ENCODE data around the gene SV2B. TPM values are rescaled to one million over a fixed set of nuclear protein-coding genes. Genes with fewer than 3 reads are reported as not detected.

SV2B gene
- total and polyA plus RNA-seq, 2 donors (not counting 3 experiments of a cell fraction or from before 2014, with no cell fraction given) = not detected

DNA sequence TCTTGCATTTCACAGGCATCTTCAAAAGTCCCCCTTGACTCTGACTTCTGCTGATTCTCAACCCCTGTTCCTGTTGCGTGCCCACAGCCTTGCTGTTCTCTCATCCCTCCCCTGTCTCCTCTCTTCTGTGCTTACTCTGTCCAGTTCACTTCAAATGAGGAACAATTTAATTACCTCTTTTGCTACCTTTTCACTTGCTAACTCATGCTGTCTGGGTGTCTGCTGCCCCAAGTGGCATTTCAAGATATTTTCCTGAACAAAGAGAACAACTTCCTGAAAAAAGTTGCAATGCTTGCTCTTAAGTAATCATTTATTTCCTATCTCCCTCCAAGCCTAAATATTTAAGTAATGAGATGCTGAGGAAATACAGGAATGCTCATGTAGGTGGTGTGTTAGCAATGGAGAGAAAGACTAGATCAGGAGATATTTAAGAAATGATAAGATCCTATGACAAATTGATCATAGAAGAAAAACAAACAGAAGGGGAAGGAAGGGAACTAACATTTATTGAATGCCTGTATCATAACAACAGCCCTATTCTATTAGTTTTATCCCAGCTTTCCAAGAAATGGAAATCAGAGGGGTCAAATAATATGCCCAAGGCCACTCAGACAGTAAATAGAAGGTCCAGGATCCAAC is 42.2 kb downstream of the SV2B start:
- Histone ChIP-seq H3K27me3 (ENCODE audit: control insufficient read depth in 2 of 2, insufficient read depth in 2 of 2, low read length in 2 of 2) (no peaks in the 10 kb centered on the region), H3K27ac (ENCODE audit: insufficient read depth, low read depth, low read length) (no peak overlapping the region), H4K20me1 (replicated peaks; ENCODE audit: control insufficient read depth, extremely low read depth, insufficient read depth, low read length) (no peaks in the 10 kb centered on the region), H3K4me3 (replicated peaks in 1 of 3; ENCODE audit: insufficient read depth in 1 of 3, low read depth in 1 of 3, low read length in 3 of 3) (no peak overlapping the region), H3K4me1 (ENCODE audit: control insufficient read depth, extremely low read depth, insufficient read depth, low read length) (no peaks in the 10 kb centered on the region), H3K79me2 (ENCODE audit: control insufficient read depth, insufficient read depth, low read length) (no peaks in the 10 kb centered on the region), H3K9me3 (replicated peaks; ENCODE audit: control insufficient read depth, insufficient read depth, low read length) (no peaks in the 10 kb centered on the region), H3K4me2 (ENCODE audit: insufficient read depth, low read length) (no peak overlapping the region), H3K36me3 (ENCODE audit: control insufficient read depth in 2 of 2, extremely low read depth in 1 of 2, insufficient read depth in 2 of 2, low read length in 2 of 2) (no peaks in the 10 kb centered on the region), H3K9me1 (replicated peaks; ENCODE audit: control insufficient read depth, extremely low read depth, insufficient read depth, low read length) (no peaks in the 10 kb centered on the region), H2AFZ (ENCODE audit: low read depth, low read length) (no peak overlapping the region), H3K9ac (replicated peaks; ENCODE audit: extremely low read depth, insufficient read depth, low read length) (no peak overlapping the region)
- DNase-seq (ENCODE audit: low read depth, low spot score) (peak; percentile 3), FAIRE-seq (peak; percentile 46)
- CTCF ChIA-PET = no interaction called here
- intact Hi-C loops (cut with micrococcal nuclease) (loop anchor here (5.0 kb wide), 1 partner anchor 310 kb away; no protein-coding TSS in a partner anchor), dilution Hi-C loops (cut with MboI; ENCODE audit: extremely low pct_ligation_motif_present, low sequenced_read_pairs) (no loop called here)
- POLR2A ChIA-PET = no interaction called here
- TF ChIP-seq GATA2 (IDR thresholded peaks at IDR 0.05; ENCODE audit: insufficient read depth, insufficient read length, low read depth, low read length) (no peak), JUN (IDR thresholded peaks at IDR 0.05; ENCODE audit: borderline replicate concordance, insufficient read depth, insufficient read length, low read depth) (no peak), EZH2 (IDR thresholded peaks at IDR 0.05; ENCODE audit: borderline replicate concordance, low read depth, low read length, severe bottlenecking) (no peak)
- TF ChIP-seq, protein P1, sequence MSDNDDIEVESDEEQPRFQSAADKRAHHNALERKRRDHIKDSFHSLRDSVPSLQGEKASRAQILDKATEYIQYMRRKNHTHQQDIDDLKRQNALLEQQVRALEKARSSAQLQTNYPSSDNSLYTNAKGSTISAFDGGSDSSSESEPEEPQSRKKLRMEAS (IDR thresholded peaks at IDR 0.05; ENCODE audit: insufficient read depth, insufficient read length) = no peak
- TF ChIP-seq, protein P2, sequence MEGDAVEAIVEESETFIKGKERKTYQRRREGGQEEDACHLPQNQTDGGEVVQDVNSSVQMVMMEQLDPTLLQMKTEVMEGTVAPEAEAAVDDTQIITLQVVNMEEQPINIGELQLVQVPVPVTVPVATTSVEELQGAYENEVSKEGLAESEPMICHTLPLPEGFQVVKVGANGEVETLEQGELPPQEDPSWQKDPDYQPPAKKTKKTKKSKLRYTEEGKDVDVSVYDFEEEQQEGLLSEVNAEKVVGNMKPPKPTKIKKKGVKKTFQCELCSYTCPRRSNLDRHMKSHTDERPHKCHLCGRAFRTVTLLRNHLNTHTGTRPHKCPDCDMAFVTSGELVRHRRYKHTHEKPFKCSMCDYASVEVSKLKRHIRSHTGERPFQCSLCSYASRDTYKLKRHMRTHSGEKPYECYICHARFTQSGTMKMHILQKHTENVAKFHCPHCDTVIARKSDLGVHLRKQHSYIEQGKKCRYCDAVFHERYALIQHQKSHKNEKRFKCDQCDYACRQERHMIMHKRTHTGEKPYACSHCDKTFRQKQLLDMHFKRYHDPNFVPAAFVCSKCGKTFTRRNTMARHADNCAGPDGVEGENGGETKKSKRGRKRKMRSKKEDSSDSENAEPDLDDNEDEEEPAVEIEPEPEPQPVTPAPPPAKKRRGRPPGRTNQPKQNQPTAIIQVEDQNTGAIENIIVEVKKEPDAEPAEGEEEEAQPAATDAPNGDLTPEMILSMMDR (IDR thresholded peaks at IDR 0.05; ENCODE audit: extremely low read depth in 1 of 2, insufficient read depth in 1 of 2, low read depth in 1 of 2, low read length in 2 of 2) = peak in 1 of 2 donors; percentile 14
- no TSS peak for BruUV-seq (replicated peaks)
